Heart left ventricle (tissue), 13 donors: ENCODE results near the gene SEC14L3.

Source experiments
- CTCF ChIP-seq, 12 donors: fragments of 200-600 bp; sonication (generic) in 4 of 12; IDR thresholded peaks; one replicate each; pipeline versions ENCODE4 v1.5.0 to v1.8.0; 2018 to 2022; ENCODE audit warnings: antibody characterized with exemption in 12 of 12, mild to moderate bottlenecking in 5 of 12
- POLR2A ChIP-seq, 2 donors: fragments of 450-650 bp; IDR thresholded peaks; one replicate each; pipeline ENCODE4 v1.6.1; 2017; ENCODE audit warnings: antibody characterized with exemption in 2 of 2, mild to moderate bottlenecking in 2 of 2, moderate library complexity in 2 of 2
- donor health status: ischemic (EF 13 %, LVEDD 7.1; RV severe dilation, severe dysfunction).
- donor health status: DM: no; HTN: yes; CAD: no.
- donor health status: DM: no; HTN: no; CAD: no.
- donor health status: ischemic (EF 25% LVEDD 6.9; RV normal size, moderate dysfunction).
- donor health status: ischemic (EF 25% LVEDD 5.7; RV mildly dilated, moderate dysfunction).
- donor health status: ischemic (EF 35%, LVEDD 5.7; RV mildly dilated, moderate dysfunction).
- donor health status: nonischemic (EF 11% LVEDD 7.7; RV severe dilation, severe dysfunction).
- donor health status: DM: yes; HTN: yes; CAD: no.
- donor health status: PGD.
- donor health status: ischemic (EF 29% LVEDD 5.4; RV normal size, mild dysfunction).
- donor health status: nonischemic (EF 23%, LVEDD 6.1; RV moderate dilation, normal function).

- no peak for TF ChIP-seq CTCF (IDR thresholded peaks at IDR 0.05)
- no peak for TF ChIP-seq POLR2A (IDR thresholded peaks at IDR 0.05)
Measured at GRCh38 chr22:30503551-30503950, 31.7 kb upstream of the SEC14L3 start.
